Measurements from ENCODE around the gene INTS3. TPM values are rescaled to one million over a fixed set of nuclear protein-coding genes. Genes with fewer than 3 reads are reported as not detected.

INTS3 gene
- total RNA-seq = 40.5 and 43.0 TPM in 2 replicates

GRCh38 chr1:153727463-153728304 is at the start of gene INTS3:
Gene INTS3 (plus strand): TSS chr1:153728050. CDS start chr1:153728635, 585 bp downstream.

GRCh38 chr1:153678519-153679336 is 49.1 kb upstream of the INTS3 start, which contains the start of gene NPR1:
Gene NPR1 (plus strand): TSS chr1:153678688. CDS start chr1:153679109, 421 bp downstream.

GRCh38 chr1:153774780-153775457 is 47.1 kb downstream of the INTS3 start, which contains the start of gene SLC27A3:
Gene SLC27A3 (plus strand): TSS chr1:153775407. CDS start chr1:153775498, 91 bp downstream.

Small RNA genes within 50 kb of the gene (small RNA-seq; reads per million reads assigned to genes)
- gene MIR8083 (not detected), gene RF00019 (not detected), gene RN7SL372P (not detected)

Other genes starting within 250 kb of the INTS3 start
- gene S100A6, start 192.1 kb upstream of the INTS3 start, total RNA-seq = 723 and 917 TPM in 2 replicates
- gene S100A5, start 187.1 kb upstream of the INTS3 start, total RNA-seq = not detected in 2 replicates
- gene S100A4, start 182.2 kb upstream of the INTS3 start, total RNA-seq = 164 and 276 TPM in 2 replicates
- 2.0 and 3.7 TPM in 2 replicates for gene S100A3, start 178.8 kb upstream of the INTS3 start, total RNA-seq
- 2.9 and 3.1 TPM in 2 replicates for gene S100A2, start 162.2 kb upstream of the INTS3 start, total RNA-seq
- 128 and 138 TPM in 2 replicates for gene S100A16, start 114.9 kb upstream of the INTS3 start, total RNA-seq
- not detected in 2 replicates for gene S100A14, start 111.7 kb upstream of the INTS3 start, total RNA-seq
- gene S100A13, start 100.5 kb upstream of the INTS3 start, total RNA-seq = 99.6 and 142 TPM in 2 replicates
- gene S100A1, start 99.6 kb upstream of the INTS3 start, total RNA-seq = 1.7 and 3.5 TPM in 2 replicates
- 38.4 and 41.4 TPM in 2 replicates for gene CHTOP, start 94.0 kb upstream of the INTS3 start, total RNA-seq
- gene SNAPIN, start 69.3 kb upstream of the INTS3 start, total RNA-seq = 44.4 and 53.4 TPM in 2 replicates
- 165 and 169 TPM in 2 replicates for gene ILF2, start 57.1 kb upstream of the INTS3 start, total RNA-seq
- under 0.01 and 0.13 TPM in 2 replicates for gene NPR1, start 49.4 kb upstream of the INTS3 start, total RNA-seq
- gene SLC27A3, start 47.4 kb downstream of the INTS3 start, total RNA-seq = 8.2 and 11.9 TPM in 2 replicates
- gene GATAD2B, start 194.9 kb downstream of the INTS3 start, total RNA-seq = 9.6 and 9.8 TPM in 2 replicates
- gene DENND4B, start 218.7 kb downstream of the INTS3 start, total RNA-seq = 10.9 and 17.9 TPM in 2 replicates
- 5.4 and 6.0 TPM in 2 replicates for gene CRTC2, start 230.6 kb downstream of the INTS3 start, total RNA-seq
- gene SLC39A1, start 235.5 kb downstream of the INTS3 start, total RNA-seq = 97.9 TPM in 2 replicates
- 6.0 and 6.7 TPM in 2 replicates for gene CREB3L4, start 239.9 kb downstream of the INTS3 start, total RNA-seq
- gene JTB, start 249.6 kb downstream of the INTS3 start, total RNA-seq = 121 and 122 TPM in 2 replicates

All from articular chondrocyte of knee joint (primary cell).